ENCODE results near the gene ACE. TPM values are rescaled to one million over a fixed set of nuclear protein-coding genes. Genes with fewer than 3 reads are reported as not detected.

The ACE gene
- total RNA-seq, 1 experiment from 2014 or later: 5.4 TPM

DNA sequence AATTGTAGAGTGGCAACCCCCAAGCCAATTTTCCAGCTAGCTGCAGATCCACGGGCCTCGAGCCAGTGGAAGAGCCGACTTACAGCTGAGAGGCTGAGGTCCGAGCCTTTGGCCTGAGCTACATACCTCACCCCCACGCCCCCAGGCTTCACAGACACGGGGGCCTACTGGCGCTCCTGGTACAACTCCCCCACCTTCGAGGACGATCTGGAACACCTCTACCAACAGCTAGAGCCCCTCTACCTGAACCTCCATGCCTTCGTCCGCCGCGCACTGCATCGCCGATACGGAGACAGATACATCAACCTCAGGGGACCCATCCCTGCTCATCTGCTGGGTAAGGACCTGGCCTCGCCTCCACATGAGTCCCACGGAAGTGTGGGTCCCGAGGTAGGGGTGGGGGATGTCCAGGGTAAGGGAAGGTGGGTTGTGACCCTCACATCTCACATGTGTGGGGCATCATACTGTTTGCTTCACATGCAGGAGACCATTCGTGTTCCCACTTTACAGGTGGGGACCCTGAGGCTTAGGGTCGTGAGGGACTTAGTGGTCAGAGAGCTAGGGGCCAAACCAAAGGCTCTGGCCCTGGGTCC lies 3.4 kb downstream of the ACE start:
- H2BK120ac ChIP-seq (ENCODE audit: low read depth, low read length, poor library complexity, severe bottlenecking): no peak overlapping the region
- H3K79me1 ChIP-seq (ENCODE audit: insufficient read depth, low read depth, low read length, poor library complexity, severe bottlenecking): no peaks in the 10 kb centered on the region
- no peaks in the 10 kb centered on the region for H3K36me3 Mint-ChIP-seq (ENCODE audit: insufficient read depth in 1 of 3, low read depth in 3 of 3)
- no peak overlapping the region for H2BK15ac ChIP-seq (ENCODE audit: low read depth, low read length)
- H2AFZ ChIP-seq (ENCODE audit: low read length): no peak overlapping the region
- no peak for DNase-seq
- no peak overlapping the region for H4K8ac ChIP-seq (replicated peaks; ENCODE audit: insufficient read length, low read depth, low read length)
- H3K18ac ChIP-seq (ENCODE audit: insufficient read length, low read depth, low read length): no peak overlapping the region
- no peaks in the 10 kb centered on the region for H3K9me3 Mint-ChIP-seq
- no peak overlapping the region for H4K5ac ChIP-seq (ENCODE audit: insufficient read length, low read depth, low read length)
- no peaks in the 10 kb centered on the region for H4K20me1 ChIP-seq (ENCODE audit: control insufficient read depth, insufficient read depth, insufficient read length)
- no peak overlapping the region for H4K91ac ChIP-seq (ENCODE audit: insufficient read length, low read depth, low read length)
- peaks cover 17 to 32% of the 10 kb centered on the region in 2 experiments for H3K4me1 Mint-ChIP-seq
- no peak overlapping the region for H3K4me2 ChIP-seq (ENCODE audit: insufficient read depth, insufficient read length, low read length)
- H3K4me3 Mint-ChIP-seq: no peak overlapping the region
- H3K23me2 ChIP-seq (ENCODE audit: insufficient read length, low read depth, low read length, poor library complexity, severe bottlenecking): peaks cover 13% of the 10 kb centered on the region
- H3K9ac ChIP-seq (ENCODE audit: extremely low read depth, insufficient read length, low read length): no peak overlapping the region
- H3K27ac ChIP-seq (ENCODE audit: insufficient read length, low read depth, low read length): no peak overlapping the region
- whole genome bisulfite sequencing (ENCODE audit: extremely low coverage, insufficient read length, low lambda C conversion rate): no CpG with 5 or more reads among the region's 21 CpGs
- H3K79me2 ChIP-seq (ENCODE audit: insufficient read depth, low read length): no peaks in the 10 kb centered on the region
- H3T11ph ChIP-seq (ENCODE audit: low read length): no peak overlapping the region
- no peak overlapping the region for H2BK5ac ChIP-seq (ENCODE audit: insufficient read length, low read length)
- H2BK12ac ChIP-seq (ENCODE audit: insufficient read length, low read depth, low read length): no peak overlapping the region
- peaks cover 27% of the 10 kb centered on the region for H3K27me3 Mint-ChIP-seq (ENCODE audit: low read depth)
- H3K4me1 ChIP-seq (ENCODE audit: insufficient read depth, low read length): no peaks in the 10 kb centered on the region; the same call in 1 of the 2 replicates
- H3K9me3 ChIP-seq (ENCODE audit: control insufficient read depth, low read depth, low read length): no peaks in the 10 kb centered on the region
- no peak overlapping the region for H2AK5ac ChIP-seq (ENCODE audit: insufficient read length, low read length)
- H2BK20ac ChIP-seq (ENCODE audit: low read depth, low read length, poor library complexity, severe bottlenecking): no peak overlapping the region
- no peaks in the 10 kb centered on the region; the same call in 1 of the 2 replicates for H3K27me3 ChIP-seq (ENCODE audit: insufficient read depth, low read length)
- H3K27ac Mint-ChIP-seq: no peak overlapping the region; a peak in 1 of 7 replicates
- H3K56ac ChIP-seq (ENCODE audit: insufficient read length, low read depth, low read length): no peak overlapping the region
- no peak overlapping the region for H3K4ac ChIP-seq (ENCODE audit: low read depth, low read length)
- no peak overlapping the region for H3K14ac ChIP-seq (ENCODE audit: insufficient read depth, low read length)
- H3K23ac ChIP-seq (ENCODE audit: insufficient read length, low read depth, low read length): no peak overlapping the region
- TF ChIP-seq, protein P1, sequence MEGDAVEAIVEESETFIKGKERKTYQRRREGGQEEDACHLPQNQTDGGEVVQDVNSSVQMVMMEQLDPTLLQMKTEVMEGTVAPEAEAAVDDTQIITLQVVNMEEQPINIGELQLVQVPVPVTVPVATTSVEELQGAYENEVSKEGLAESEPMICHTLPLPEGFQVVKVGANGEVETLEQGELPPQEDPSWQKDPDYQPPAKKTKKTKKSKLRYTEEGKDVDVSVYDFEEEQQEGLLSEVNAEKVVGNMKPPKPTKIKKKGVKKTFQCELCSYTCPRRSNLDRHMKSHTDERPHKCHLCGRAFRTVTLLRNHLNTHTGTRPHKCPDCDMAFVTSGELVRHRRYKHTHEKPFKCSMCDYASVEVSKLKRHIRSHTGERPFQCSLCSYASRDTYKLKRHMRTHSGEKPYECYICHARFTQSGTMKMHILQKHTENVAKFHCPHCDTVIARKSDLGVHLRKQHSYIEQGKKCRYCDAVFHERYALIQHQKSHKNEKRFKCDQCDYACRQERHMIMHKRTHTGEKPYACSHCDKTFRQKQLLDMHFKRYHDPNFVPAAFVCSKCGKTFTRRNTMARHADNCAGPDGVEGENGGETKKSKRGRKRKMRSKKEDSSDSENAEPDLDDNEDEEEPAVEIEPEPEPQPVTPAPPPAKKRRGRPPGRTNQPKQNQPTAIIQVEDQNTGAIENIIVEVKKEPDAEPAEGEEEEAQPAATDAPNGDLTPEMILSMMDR (conservative IDR thresholded peaks at IDR 0.05): no peak

All from H9 (cell line).